Activated T-cell treated with anti-CD3 and anti-CD28 coated beads for 1 hour (primary cell): ENCODE data around the gene ALOX15.
"Not testable (repeated sequence)": the region's sequence is repeated elsewhere in the genome, so short reads cannot be mapped to it uniquely, and the experiment has no call there.

ENCODE experiments used
- DNase-seq: peaks from one replicate; pipeline ENCODE4 v3.0.0-alpha.2; 2020; ENCODE audit warnings: low read depth

The ALOX15 gene

DNA sequence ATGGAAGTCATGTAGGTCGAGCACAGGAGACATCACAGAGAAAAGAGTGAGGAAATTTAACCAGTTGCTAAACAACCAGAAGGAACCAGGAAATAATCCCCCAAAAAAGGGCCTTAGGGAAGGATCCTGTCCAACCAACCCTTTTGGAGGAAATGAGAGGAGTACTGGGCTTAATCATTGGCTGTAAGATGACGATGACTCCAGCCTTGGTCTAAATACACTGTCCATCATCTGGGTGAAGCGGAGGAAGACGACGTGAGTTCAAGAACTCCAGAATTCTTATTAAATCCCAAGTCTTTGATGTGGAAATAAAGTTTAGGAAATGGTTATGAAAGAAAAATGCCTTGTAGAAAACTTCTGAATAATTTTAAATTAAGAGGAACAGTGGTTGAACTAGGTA is 11.5 kb upstream of the ALOX15 start:
- no peak for DNase-seq

DNA sequence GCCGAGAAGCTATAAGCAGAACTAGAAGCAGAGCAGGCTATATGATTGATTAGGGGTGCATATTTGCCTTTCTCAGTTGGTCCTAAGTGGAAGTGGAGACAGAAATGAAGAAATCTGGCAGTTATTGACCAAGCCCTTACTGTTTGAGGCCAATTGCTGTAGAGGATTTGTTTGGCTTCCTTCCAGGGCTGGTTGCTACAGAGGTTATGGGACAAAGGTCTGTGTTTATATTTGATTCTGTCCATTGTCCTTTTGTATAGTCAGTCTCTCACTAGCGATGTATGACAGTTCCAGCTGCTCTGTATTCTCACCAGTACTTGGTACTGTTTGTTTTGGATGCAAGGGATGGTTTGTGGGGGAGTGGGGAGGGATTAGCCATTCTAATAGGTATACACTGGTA is 7.3 kb upstream of the ALOX15 start:
- no peak for DNase-seq

DNA sequence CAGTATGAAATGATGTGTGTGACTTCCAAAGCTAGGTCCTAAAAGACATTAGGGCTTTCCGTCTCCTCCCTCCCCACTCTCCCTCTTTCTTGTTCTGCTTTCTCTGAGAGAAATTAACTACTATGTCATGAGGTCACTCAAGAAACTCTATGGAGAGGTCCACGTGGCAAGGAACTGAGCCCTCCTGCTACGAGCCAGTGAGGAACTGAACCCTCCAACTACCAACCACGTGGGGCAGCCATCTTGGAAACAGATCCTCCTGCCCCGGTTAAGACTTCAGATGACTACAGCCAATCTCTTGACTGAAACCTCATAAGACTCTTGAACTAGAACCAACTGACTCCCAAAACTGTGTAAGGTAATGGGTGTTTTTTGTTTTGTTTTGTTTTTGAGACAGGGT is 4.2 kb upstream of the ALOX15 start:
- no peak for DNase-seq

DNA sequence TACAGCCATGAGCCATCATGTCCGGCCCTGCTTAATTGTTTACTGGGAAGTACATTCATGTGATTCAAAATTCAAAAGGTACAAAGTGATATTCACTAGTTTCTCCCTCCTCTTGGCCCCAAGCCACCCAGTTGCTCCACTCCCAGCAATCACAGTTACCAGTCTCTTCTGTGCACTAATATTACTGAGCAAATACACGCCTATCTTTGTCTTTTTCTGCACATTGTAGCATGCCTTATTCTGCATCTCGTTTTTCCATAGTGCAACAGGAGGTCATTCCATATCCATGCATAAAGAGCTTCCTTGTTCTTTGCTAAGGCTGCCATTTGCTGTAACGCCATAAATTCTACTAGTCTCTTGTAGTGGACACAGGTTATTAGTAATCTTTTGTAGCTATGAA is 2.2 kb upstream of the ALOX15 start:
- no peak for DNase-seq

DNA sequence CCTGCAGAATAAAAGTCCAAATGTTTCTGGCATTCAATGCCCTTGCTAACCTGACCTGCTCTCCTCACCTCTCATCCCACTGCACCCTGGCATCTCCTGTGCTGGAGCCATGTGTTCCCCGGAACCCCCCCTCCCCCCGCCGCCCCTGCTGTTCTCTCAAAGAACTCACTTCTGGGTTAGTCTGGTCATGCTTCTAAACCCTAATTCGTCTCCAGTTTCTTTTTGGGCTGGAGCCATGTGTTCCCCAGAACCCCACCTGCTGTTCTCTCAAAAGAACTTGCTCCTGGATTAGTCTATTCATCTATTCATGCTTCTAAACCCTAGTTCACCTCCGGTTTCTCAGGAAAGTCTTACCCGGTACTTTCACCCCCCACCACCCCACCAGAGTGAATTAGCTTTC is 808 bp upstream of the ALOX15 start:
- no peak for DNase-seq

DNA sequence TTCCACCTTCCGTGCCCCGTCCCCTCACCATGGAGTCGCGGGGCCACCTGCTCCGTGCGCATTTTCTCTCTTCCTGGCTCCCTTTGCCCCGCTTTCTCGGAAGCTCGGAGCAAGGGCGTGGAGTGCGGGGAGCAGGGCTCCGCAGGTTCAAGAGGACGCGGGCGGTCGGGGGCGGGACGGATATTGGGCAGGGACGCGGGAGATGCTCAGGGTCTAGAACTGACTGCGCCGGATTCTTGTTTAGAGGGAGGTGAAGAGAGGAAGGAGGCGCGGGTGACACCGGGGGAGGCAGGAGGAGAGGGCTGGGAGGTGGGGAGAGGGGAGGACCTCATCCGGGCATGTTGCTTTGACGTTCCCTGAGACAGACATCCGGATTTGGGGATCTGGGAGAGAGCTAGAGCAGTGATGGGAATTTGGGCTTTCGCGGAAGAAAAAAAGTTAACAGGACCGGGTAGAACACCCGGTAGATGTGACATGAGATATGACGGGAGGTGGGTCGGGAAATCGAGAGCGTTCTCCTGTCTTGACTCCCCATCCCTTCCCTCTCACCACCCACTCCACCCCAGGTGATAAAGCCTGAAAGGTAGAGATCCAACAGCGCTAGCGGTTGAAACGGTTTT is 799 bp downstream of the ALOX15 start:
- DNase-seq = not testable (repeated sequence)

DNA sequence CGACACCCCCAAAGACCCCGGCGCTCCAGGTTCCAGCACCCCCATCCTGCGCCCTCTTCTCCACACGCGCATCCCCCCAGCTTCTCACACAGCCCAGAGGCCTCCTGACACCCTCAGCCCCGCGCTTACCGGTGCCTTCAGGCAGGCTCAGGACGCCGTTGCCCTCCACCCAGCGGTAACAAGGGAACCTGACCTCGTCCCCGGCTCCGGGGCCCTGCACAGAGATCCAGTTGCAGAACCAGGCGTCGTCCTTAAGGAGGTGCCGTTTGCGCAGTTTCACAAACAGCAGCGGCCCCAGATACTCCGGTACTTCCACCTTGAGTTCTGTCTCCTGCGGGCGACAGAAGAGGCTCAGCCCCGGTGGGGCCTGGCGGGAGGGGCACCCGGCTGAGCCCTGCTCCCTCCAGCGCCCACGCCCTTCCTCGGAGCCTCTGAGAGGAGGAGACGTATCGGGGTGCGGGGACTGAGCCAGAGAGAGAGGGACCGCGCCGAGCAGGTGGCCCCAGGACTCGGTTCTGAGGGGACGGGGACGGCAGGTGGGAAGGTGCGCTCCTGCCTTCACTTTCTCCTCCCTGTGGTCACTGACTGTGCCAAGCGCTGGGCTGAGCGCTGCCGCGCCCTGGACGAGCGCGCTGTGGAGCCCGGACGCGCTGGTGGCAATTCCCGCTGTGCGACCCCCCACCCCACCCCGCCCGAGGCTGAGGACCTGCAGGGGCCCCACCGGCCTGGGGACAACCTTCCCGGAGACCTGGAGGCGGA is 2.0 kb downstream of the ALOX15 start:
- DNase-seq = not testable (repeated sequence)

DNA sequence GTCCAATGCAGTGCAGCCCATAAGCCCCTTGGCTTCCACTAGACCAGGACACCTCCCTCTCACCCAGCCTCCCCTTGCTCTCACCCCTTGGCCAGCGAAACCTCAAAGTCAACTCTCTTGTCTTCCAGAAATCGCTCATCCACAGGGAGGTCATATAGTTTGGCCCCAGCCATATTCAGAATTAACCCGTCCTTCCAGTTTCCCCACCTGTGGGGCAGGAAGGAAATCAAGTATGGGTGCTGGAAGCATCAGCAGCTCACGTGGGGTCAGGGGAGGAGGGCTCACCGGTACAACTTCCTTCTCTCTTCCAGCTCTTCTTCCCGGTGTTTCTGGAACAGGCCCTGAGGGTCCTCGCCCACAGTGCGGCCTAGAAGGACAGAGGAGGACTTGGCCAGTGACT is 2.7 kb downstream of the ALOX15 start:
- not testable (repeated sequence) for DNase-seq

DNA sequence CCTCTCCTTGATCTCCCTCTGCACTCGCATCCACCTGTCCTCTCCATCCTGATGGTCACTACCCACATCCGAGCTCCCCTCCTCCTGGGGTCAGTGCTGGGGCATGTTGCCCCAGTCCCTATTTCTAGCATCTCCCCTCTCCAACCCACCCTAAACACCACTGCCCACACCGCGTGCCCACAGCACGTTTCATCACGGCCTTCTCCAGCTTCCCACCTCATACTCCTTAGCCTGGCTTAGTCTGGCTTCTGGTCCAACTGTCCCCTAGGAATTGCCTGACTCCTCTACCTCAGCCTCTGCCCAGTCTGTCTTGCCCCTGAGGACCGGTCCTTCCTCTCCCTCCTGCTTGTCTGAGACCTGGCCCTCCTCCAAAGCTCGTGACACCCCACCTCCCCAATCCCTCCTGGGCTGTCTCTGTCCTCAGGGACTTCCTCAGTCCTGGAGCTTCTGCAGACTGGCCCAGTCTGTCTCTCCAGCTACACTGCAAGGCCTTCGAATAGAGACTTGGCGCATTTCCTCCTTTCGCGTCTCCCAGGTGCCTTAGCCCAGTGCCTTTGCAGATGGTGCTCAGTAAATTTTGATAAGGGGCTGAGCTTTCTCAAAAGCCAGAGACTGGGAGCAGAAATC is 4.9 kb downstream of the ALOX15 start:
- no peak for DNase-seq

DNA sequence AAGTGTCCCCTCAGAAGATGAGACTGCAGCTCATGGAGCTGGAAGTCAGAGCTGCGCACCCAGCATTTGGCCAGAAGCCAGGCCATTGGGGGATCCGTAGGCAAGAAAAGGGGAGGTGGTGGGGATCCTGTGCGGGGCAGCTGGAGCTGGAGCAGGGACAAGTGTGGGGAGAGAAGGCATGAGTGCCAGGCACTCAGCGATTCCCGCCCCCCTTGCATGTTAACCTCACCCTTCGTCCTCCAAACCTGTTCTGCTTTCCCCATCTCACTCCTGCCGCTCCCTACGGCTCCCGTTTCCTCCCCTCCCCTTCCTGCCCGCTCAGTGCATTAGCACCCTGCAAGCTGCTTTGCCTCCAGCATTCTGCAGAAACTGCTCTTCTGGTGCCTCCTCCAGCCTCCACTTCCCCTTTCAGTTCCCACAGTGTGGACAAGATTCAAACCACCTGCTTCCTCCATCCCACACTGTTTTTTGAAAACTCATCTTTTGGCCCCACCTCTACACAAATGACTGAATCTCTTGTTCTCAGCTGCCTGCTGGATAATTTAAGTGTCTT is 5.6 kb downstream of the ALOX15 start:
- DNase-seq = no peak

DNA sequence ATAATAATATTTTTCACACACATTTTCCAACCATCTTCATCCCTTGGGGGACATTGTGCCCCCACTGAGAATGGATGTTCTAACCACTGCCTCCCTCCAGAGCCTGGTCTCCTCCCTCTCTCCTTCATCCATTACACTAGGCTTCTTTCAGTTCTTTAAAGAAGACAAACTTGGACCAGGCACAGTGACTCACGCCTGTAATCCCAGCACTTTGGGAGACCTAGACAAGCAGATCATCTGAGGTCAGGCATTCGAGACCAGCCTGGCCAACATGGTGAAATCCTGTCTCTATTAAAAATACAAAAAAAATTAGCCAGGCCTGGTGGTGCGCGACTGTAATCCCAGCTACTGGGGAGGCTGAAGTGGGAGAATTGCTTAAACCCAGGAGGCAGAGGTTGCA is 6.5 kb downstream of the ALOX15 start:
- no peak for DNase-seq

DNA sequence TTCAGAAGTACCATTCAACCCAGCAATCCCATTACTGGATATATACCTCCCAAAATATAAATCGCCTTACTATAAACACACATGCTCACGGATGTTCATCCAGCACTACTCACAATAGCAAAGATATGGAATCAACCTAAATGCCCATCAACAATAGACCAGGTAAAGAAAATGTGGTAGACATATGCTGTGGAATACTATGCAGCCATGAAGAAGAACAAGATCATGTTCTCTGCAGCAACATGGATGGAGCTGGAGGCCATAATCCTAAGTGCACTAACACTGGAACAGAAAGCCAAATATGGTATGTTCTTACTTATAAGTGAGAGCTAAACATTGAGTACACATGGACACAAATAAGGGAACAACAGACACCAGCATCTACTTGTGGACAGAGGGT is 7.8 kb downstream of the ALOX15 start:
- DNase-seq = no peak

DNA sequence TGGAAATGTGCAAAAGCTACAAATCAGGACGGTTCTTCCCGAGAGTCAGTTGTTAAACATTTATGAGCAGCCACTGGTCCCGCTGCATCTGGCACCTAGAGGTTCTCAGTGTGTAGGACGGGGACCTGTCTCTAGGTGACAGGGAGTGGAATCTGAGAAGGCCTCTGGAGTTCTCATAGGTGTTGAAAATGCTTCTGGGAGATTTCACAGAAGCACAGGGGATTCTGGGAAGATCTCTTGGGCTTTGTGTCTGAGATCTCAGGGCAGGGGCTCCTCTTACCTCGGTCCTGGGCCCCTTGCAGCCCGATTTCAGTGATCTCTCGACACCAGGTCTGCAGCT is 8.9 kb downstream of the ALOX15 start:
- no peak for DNase-seq

DNA sequence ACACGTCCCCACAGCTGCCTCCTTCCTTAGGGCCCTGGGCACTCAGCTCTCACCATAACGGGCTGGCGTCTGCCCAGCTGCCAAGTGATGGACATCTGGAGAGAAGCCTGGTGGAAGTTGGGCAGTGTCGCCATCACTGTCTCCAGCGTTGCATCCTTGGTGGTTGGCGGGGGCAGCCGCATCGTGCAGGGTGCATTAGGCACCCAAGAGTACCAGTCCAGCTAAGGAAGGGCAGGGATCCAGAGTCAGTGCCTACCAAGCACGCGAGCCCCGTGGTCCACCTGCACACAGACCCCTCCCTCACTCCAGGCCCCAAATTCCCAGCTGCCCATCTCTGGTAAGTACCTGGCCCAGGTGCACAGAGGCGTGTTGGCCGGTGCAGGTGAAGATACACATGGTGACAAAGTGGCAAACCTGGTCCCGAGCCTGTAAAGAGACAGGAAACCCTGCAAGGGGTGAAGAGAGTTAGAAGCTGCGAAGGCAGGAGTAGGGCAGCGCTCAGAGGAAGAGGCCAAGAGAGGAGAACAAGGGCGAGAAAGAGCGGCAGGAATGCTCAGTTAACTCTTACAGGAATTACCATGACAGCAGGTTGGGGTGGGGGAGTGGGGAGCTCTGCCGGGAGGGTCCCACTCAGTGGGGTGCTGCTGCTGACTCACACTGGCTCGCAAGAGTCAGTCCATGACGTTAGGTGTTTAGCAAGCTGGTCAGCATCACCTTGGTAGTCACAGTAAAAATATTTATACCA is 9.5 kb downstream of the ALOX15 start:
- no peak for DNase-seq

DNA sequence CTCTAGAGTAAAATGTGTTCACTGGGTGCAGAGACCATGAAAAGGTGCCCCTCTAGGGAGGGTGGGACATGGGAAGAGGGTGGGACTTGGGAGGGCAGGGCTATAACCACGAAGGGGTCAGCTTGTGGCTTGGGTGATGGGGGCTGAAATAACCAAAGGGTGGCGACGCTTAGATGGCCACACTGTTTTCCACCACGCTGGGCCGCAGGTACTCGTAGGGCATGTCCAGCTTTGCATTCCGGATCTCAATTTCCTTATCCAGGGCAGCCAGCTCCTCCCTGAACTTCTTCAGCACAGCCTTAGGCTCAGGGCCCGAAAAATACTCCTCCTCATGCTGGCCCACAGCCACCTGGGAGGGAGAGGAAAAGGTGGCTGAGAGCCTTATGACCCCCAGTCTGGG is 10.0 kb downstream of the ALOX15 start:
- no peak for DNase-seq

DNA sequence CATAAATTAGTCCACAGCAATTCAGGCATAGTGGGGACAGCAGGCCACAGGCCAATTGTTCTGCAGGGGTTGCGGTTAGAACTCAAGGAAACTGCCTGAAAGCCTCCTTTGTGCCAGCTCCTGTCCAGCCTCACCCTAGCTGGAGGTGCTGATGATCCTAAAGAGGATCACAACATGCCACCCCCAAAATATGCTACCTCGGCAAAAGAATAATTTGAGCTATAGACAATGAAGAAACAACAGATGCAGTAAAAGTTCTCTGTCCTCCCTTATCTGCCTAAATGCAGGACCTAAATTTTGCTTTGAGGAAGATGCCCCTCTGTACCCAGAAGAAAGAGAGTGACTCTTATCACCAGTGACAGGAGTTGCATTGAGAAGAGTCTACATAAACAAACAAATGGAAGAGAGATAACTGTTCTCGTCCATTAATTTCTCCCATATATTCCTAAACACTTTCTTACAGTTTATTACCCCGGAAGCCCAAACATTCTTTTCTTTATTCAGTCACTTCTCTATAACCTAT is 14.7 kb downstream of the ALOX15 start:
- DNase-seq = no peak

DNA sequence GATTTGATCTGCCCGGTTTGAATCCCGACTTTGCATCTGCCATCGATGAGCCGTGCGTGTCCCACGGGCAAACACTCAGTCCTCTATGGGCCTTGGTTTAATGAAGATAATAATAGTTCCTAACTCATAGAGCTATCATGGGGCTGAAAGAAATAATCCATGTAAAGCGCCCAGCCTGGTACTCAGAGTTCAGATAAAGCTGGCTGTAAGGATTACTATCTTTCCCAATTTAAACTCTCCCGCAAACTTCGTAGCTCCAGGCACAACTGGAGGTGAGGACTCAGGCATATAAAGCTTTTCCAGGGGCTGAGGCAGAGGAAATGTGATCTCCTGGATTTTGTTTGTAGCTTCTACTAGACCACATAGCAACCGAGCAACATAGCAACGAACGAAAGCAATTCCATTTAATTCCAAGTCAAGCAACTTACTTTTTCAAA is 16.3 kb downstream of the ALOX15 start:
- no peak for DNase-seq

DNA sequence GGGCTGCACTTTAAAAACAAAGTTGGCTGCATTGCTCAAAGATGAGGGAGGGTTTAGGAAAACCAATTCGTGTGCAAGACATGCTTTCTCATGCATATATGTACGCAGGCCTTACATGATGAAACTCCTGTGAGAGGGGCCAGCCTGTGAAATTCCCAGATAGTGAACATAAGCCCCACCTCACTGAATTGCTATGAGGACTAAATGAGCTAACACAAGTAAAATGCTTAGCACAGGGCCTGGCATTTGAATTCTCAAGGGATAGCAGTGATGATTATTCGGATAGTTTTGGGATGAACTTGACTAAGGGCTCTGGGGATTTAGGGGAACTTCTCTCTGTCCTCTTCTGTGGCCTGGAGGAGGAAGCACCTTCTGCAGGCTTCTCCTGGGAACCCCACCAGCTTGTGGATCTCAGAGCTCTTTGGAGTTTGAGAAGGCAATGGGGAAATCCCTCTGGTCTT is 17.0 kb downstream of the ALOX15 start:
- DNase-seq = not testable (repeated sequence)

DNA sequence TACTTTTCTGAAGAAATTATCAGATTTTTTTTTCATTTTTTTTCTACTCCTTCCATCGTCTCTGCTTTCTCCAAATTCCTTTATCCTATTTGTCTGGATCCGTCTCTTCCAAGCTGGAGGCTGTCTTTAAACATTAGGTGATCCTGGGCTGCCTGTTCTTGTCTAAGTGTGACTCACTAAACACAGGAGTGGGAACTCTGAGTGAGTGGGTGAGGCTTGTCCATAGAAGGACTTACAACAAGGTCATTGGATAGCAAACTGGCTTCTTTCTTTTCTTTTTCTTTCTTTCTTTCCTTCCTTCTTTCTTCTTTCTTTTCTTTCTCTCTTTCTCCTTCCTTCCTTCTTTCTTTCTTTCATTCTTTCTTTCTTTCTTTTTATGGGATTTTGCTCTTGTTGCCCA is 18.2 kb downstream of the ALOX15 start:
- no peak for DNase-seq

DNA sequence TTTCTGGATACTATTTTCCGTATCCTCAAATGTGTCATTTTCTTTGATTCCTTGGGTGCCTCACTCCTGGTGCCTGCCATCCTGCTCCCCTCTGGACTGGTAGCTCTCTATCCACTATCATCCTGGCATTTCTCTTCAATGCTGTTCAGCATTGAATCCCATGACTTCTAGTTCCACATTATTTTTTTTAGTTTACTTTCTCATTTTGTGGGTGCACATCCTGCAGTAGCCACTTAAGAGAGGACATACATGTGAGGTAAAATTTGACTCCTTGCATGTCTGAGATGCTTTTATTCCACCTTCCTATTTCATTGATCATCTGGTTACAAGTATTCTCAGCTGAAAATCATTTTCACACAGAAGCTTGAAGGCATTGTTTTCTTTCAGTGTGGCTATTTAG is 19.1 kb downstream of the ALOX15 start:
- DNase-seq = no peak

DNA sequence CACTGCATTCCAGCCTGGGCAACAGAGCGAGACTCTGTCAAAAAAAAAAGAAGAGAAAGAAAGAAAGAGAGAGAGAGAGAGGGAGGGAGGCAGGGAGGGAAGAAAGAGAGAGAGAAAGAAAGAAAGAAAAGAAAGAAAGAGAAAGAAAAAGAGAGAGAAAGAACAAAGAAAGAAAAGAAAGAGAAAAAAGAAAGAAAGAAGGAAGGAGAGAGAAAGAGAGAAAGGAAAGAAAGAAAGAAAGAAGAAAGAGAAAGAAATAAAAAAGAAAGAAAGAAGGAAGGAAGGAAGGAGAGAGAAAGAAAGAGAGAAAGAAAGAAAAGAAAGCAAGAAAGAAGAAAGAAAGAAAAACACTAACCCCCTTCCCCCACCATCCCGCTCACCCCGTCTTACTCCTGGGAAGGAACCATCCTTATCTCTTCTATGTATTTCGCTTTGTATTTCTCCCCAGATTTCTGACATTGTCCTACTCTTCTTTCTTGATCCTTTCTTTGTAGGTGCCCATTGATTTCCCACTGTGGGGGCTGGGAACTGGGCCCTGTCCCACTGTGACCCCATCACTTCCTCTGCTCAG is 20.9 kb downstream of the ALOX15 start:
- DNase-seq = no peak
